GM21528 (cell line): ENCODE data around the gene CBX8.

Experiments used
- ATAC-seq: cut with Tn5 transposase; IDR thresholded peaks from one replicate; pipeline ENCODE4 v1.9.1; 2021; ENCODE audit warnings: mild to moderate bottlenecking, moderate library complexity; ENCODE audit not compliant: unreplicated experiment, low FRiP score

CBX8 gene

GRCh38 chr17:79795795-79796443 is 958 bp downstream of the CBX8 start:
- no peak for ATAC-seq

GRCh38 chr17:79794659-79795511 is 2.0 kb downstream of the CBX8 start:
- no peak for ATAC-seq

- ATAC-seq: no peak
These were observed 3.0 kb downstream of the CBX8 start for GRCh38 chr17:79793924-79794304.

- ATAC-seq: no peak
These were observed 3.6 kb downstream of the CBX8 start for GRCh38 chr17:79792984-79793923.

GRCh38 chr17:79792341-79792871 is 4.5 kb downstream of the CBX8 start:
- no peak for ATAC-seq

- no peak for ATAC-seq
These were observed 5.1 kb downstream of the CBX8 start for GRCh38 chr17:79791735-79792161.

GRCh38 chr17:79790805-79791734 is 5.8 kb downstream of the CBX8 start:
- no peak for ATAC-seq

GRCh38 chr17:79789943-79790804 is 6.7 kb downstream of the CBX8 start:
- ATAC-seq: no peak

GRCh38 chr17:79788989-79789942 is 7.6 kb downstream of the CBX8 start:
- no peak for ATAC-seq

- no peak for ATAC-seq
These were observed 8.4 kb downstream of the CBX8 start for GRCh38 chr17:79788455-79788854.

- no peak for ATAC-seq
These were observed 9.8 kb downstream of the CBX8 start for GRCh38 chr17:79786930-79787643.

- no peak for ATAC-seq
These were observed 10.7 kb downstream of the CBX8 start for GRCh38 chr17:79785900-79786810.

- ATAC-seq: no peak
These were observed 11.6 kb downstream of the CBX8 start for GRCh38 chr17:79785017-79785899.

- ATAC-seq: no peak
These were observed 12.4 kb downstream of the CBX8 start for GRCh38 chr17:79784353-79785016.
